ENCODE results near the gene APH1A. TPM values are rescaled to one million over a fixed set of nuclear protein-coding genes. Genes with fewer than 3 reads are reported as not detected.
A peak's percentile ranks its signal among the peaks of the same experiment; 100 is the strongest.

The APH1A gene
- total RNA-seq, 3 donors from 2014 or later, result 86.9 to 138 (median 104) TPM

DNA sequence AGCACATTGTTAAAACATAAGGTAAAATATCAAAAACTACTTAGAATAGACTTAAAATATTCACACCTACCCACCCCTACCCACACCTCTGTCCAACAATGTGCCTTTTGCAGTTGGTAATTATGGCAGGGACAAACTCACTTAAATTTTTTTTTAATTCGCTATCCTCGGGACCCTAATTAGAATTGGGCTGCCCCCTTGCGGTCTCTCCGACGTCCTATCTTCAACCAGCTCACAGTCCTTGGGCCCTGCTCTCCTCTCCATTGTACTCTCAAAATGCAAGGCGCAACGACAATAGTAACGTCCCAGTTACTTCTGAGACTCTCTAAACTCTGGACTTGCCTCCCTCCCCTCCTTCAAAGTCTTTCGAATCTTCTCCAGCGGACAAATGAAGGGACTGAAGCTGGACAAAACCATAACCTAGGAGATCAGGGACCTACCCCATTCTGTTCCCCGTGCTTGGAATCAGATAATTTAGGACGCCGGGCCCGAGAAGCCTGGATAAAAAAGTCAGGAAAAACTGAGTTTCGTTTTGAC, 12.5 kb upstream of the APH1A start:
- peak overlapping the region; percentile 43 to 75 (median 59) for H3K4me3 ChIP-seq
- no peaks in the 10 kb centered on the region for H3K9me3 ChIP-seq
- no peaks in the 10 kb centered on the region for H3K27me3 ChIP-seq
- H3K27ac ChIP-seq, result peak overlapping the region; percentile 89 to 91
- H3K36me3 ChIP-seq, result peaks cover 2% of the 10 kb centered on the region
- TF ChIP-seq CTCF (IDR thresholded peaks at IDR 0.05) (peak; percentile 62 to 70 (median 68)), POLR2A (IDR thresholded peaks at IDR 0.05) (no peak), POLR2AphosphoS5 (IDR thresholded peaks at IDR 0.05) (peak in 1 of 3 donors; percentile 43)
- intact Hi-C loops (cut with DNase I; ENCODE audit: low total_unique reads), result no loop called here
- peaks cover 0 to 6% of the 10 kb centered on the region in 2 donors for H3K4me1 ChIP-seq
- peak in 1 of 2 donors; percentile 50 for DNase-seq (ENCODE audit: low spot score in 2 of 2)

GRCh38 chr1:150280138-150280707, 11.4 kb upstream of the APH1A start:
- Histone ChIP-seq H3K27me3 (no peaks in the 10 kb centered on the region), H3K36me3 (no peaks in the 10 kb centered on the region), H3K9me3 (no peaks in the 10 kb centered on the region), H3K4me1 (peaks cover 0 to 6% of the 10 kb centered on the region in 2 donors), H3K27ac (peak overlapping the region; percentile 89 to 91), H3K4me3 (no peak overlapping the region)
- no peak for TF ChIP-seq POLR2A (IDR thresholded peaks at IDR 0.05)
- no peak for TF ChIP-seq CTCF (IDR thresholded peaks at IDR 0.05)
- no peak for TF ChIP-seq POLR2AphosphoS5 (IDR thresholded peaks at IDR 0.05)
- DNase-seq (ENCODE audit: low spot score in 2 of 2), result no peak
- intact Hi-C loops (cut with DNase I; ENCODE audit: low total_unique reads), result no loop called here

DNA sequence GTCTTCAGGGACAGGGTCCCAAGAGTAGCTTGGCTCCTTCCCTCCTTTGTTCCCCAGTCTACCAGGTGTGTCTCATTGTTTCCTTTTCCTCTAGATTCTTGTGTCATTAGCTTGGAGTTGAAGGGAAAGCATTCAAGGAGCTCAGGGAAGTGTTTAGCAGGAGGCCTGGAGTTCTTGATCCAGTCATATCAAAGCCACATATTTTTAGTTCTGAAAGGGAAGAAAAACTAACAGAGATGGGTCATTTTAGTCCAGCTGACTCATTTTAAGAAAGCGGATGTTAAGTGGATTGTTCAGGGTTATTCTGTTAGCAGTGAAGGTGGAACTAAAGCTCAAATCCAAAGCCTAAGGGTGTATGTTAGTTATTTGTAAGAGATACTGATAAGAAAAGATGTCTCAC, 4.5 kb upstream of the APH1A start:
- Histone ChIP-seq H3K36me3 (no peaks in the 10 kb centered on the region), H3K4me3 (peak overlapping the region in 2 of 3 donors; percentile 22 to 50)
- intact Hi-C loops (cut with DNase I; ENCODE audit: low total_unique reads), result no loop called here

DNA sequence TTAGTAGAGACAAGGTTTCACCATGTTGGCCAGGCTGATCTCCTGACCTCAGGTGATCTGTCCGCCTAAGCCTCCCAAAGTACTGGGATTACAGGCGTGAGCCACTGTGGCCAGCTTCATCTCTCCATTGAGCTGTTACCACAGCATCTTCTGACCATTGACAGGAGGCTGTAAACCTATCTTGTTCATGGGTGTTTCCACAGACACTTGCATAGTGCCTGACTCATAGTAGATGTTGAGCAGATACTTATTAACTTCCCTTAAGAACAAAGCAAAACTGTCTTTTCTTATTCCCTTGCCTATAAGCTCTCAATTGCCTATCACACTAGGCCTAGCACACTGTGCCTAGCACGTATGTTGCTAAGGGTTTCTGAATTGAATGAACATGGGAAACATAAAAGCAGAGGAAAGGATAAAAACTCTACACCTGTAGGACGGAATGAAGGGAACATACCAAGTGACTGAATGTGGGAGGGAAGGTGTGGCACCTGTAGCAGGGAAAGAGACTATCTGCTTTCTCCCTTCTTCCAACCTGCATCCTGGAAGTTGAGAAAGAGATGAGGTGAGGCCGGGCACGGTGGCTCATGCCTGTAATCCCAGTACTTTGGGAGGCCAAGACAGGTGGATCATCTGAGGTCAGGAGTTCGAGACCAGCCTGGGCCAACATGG, 2.6 kb upstream of the APH1A start:
- DNase-seq (ENCODE audit: low spot score in 2 of 2), result no peak
- TF ChIP-seq CTCF (IDR thresholded peaks at IDR 0.05), result no peak
- no peak for TF ChIP-seq POLR2AphosphoS5 (IDR thresholded peaks at IDR 0.05)
- no peak for TF ChIP-seq POLR2A (IDR thresholded peaks at IDR 0.05)
- H3K4me3 ChIP-seq, result no peak overlapping the region
- intact Hi-C loops (cut with DNase I; ENCODE audit: low total_unique reads), result no loop called here
- H3K27me3 ChIP-seq, result no peaks in the 10 kb centered on the region
- no peaks in the 10 kb centered on the region for H3K9me3 ChIP-seq
- H3K27ac ChIP-seq, result peak overlapping the region in 1 of 2 donors; percentile 48
- H3K36me3 ChIP-seq, result no peaks in the 10 kb centered on the region
- peaks cover 10 to 12% of the 10 kb centered on the region in 2 donors for H3K4me1 ChIP-seq

More for the DNA sequence above, 4.5 kb upstream of the APH1A start:
- H3K9me3 ChIP-seq, result no peaks in the 10 kb centered on the region
- H3K27me3 ChIP-seq, result no peaks in the 10 kb centered on the region
- no peak for DNase-seq (ENCODE audit: low spot score in 2 of 2)
- no peaks in the 10 kb centered on the region for H3K4me1 ChIP-seq
- peak overlapping the region; percentile 18 to 48 for H3K27ac ChIP-seq
- TF ChIP-seq POLR2AphosphoS5 (IDR thresholded peaks at IDR 0.05) (no peak), CTCF (IDR thresholded peaks at IDR 0.05) (no peak), POLR2A (IDR thresholded peaks at IDR 0.05) (no peak)

DNA sequence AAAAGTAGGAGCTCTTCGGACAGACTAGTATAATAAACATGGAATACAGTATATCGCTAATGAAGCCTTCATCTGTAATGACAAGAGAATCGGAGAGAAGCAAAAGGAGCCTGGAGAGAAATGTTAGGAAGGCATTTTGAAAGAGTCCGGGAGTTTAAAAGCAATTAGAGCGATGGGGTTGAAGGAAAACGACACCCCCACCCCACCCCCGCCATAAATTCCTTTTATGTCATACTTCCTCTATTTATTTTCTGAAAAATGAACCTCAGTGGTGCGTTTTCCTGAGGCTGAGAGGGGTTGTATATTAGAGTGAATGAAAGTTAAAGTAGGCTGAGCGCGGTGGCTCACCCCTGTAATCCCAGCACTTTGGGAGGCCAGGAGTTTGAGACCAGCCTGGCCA, 635 bp upstream of the APH1A start:
- Histone ChIP-seq H3K4me3 (peak overlapping the region; percentile 94 to 97 (median 95)), H3K36me3 (peaks cover 11% of the 10 kb centered on the region), H3K4me1 (peaks cover 10 to 12% of the 10 kb centered on the region in 2 donors), H3K27ac (peak overlapping the region; percentile 93 to 97), H3K9me3 (no peaks in the 10 kb centered on the region), H3K27me3 (no peaks in the 10 kb centered on the region)
- DNase-seq (ENCODE audit: low spot score in 2 of 2), result no peak
- intact Hi-C loops (cut with DNase I; ENCODE audit: low total_unique reads), result no loop called here
- TF ChIP-seq POLR2AphosphoS5 (IDR thresholded peaks at IDR 0.05) (no peak), CTCF (IDR thresholded peaks at IDR 0.05) (no peak), POLR2A (IDR thresholded peaks at IDR 0.05) (no peak)

Measured in breast epithelium (tissue), 4 donors.